HG03139 (cell line): ENCODE measurements around the gene AMDHD2.

Experiments used
- ATAC-seq: cut with Tn5 transposase; IDR thresholded peaks from one replicate; pipeline ENCODE4 v1.9.1; 2021; ENCODE audit not compliant: unreplicated experiment

The AMDHD2 gene

DNA sequence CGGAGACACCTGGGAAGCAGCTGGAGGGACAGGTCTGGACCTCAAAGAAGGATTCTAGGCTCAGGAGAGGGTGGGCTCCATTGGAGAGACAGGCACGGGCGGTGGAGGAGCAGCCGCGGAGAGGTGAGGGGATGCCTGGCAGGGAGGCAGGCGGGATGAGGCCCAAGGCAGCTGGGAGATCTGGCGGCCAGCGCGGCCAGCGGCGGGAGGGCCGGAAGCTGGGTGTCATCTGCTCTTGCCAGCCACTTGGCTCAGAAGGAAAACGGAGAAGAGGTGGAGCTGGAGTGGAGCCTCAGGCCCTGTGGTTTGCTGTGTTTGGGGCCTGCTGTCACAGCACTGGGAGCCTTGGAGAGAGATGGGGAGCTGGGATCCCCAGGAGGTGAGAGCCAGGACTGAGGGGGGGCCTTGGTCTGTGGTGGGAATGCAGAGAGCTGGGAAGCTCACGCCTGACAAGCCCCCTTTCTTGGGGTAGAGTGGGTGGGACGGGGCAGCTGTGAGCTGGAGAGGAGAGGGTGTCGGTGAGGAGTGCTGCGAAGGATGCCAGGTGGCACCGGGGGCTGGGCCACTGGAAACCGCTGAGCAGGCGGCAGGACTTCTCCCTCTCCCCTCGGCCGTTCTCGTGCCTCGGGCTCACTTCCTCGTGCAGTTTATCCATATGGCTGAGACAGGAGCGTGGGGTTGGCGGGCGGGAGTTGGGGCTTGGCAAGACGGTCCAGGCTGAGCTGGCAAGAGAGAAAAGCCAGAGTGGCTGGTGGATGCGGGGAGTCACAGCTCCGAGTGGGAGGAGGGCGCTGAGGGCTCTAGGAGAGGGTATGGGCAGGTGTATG lies 37.2 kb upstream of the AMDHD2 start:
- ATAC-seq, result no peak

- no peak for ATAC-seq
Observed at GRCh38 chr16:2483939-2484897, 36.0 kb upstream of the AMDHD2 start.

- no peak for ATAC-seq
Observed at GRCh38 chr16:2484898-2485508, 35.2 kb upstream of the AMDHD2 start.

DNA sequence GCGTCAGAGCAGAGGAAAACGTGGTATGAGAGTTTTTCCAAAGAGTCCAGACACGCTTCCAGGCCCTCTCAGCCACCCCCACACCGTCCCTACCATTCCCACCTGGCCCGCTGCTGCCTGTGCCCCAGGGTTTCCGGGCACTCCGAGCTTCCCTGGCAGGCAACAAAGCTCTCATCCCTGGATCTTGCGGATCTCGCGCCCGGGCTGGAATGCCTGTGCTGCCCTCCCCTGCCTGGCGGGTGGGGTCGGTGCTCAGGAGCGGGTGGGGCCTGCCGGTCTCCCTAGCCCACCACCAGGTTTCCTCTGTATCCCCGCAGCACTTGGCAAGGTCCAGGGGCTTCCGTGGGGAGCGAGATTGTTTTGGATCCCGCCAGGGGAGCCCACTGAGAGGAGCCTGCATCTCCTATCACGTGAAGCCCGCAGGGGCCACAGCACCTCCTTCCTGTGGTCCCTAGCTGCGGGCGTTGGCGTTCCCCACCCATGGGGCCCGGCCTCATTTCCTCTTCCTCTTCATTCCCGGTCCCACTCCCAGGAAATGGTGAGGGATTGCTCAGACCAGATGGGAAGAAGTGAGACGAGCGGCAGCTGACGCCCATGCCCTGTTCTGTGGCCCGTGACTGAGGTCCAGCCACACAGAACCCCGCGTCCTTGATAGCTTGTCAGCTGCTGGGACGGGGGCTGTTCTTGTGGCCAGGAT lies 34.2 kb upstream of the AMDHD2 start:
- no peak for ATAC-seq

- ATAC-seq, result no peak
Observed at GRCh38 chr16:2486645-2487516, 33.3 kb upstream of the AMDHD2 start.

DNA sequence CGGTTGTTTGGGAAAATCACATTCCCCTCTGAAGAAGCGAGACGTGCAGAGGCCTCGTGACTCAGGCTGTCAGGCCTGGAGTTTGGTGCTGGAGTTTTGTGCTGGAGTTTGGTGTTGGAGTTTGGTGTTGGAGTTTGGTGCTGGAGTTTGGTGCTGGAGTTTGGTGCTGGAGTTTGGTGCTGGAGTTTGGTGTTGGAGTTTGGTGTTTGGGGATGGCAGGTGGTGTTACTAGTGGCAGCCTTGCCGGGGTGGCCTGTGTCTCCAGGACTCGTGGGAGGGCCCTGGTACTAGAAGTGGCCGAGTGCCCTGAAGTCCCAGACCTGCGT lies 32.7 kb upstream of the AMDHD2 start:
- no peak for ATAC-seq

DNA sequence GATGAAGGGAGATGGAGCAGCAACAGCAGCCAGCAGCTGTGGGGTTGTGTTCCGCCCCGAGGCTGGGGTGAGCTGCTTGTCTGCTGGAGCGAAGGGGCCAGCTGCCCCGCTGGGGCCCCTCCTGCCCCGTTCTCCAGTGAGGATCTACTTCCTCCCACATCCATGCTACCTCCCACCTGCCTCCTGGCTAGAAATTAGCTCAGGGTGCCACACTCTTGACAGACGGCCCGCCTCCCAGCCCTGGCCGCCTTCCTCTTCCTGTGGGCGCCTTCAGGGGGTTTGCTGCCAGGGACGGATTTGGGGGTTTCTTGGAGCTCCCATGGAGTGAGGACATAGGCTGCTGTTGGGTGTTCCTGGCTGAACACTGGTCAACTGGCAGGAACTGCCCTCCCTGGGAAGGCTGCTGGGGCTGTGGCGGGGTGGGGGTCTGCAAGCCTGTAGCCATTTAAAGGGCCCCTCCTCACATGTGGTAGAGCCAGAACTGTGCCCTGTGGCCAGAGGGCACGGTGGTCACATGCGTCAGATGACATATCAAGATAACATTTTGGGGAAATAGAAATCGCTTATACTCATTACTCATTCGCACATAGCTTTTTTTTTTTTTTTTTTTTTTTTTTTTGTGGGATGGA lies 32.2 kb upstream of the AMDHD2 start:
- ATAC-seq, result no peak

DNA sequence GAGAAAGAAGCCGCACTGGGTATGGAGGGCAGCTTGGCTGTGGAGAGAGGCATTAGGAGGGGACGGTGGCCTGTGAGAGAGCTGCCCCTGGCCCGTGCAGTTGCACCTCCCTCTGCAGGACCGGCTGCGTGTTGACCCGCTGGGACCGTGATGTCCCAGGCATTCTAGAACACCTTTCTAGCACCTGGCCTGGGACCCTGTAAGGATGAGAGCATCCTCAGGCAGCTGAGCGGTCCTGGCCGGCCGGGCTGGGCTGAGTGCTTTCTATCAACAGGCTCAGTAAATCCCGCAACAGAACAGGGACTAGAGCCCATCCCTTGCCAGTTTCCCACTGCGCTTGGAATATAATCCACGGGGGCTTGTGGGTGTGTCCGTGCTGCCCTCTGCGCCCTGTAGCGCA lies 30.6 kb upstream of the AMDHD2 start:
- ATAC-seq, result no peak

DNA sequence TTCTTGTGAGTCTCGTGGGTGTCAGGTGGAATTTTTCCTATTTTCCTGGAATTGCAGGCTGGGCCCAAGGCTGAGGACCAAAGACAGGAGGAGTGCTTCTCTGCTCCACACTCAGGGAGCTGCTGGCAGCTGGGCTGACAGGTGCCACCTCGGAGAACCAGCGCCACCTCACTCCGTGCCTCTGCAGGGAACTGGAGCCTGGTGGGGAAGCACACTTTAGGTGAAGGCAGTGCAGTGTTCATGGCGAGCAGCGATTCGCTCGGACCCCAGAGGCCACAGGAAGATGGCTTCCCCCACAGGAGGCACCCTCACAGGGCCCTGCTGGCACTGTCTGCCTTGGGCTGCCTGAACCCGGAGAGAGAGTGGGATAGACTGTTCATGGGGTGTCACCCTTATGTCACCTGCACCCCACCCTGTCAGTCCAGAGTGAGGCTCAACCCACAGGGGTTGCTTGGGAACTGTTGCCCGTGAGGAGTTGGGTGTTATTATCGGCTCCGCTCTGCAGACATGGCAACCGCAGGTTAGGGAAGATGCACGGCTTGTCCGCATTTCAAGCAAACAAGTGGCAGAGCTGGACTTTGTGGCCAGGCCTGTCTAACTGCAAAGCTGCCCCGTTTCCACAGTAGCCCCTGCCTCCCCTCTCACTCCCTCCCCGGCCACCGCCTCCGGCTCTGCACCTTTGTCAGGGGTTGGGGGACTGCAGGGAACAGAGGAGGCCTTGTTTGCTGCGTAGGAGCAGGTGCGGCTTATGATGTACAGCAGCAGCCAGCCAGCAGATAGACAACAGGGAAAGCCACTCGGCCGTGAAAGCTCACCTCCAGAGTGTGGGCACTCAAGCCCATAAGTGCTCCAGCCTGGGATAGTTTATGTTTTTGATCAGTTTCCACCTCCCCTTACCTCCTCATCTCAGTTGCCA lies 29.7 kb upstream of the AMDHD2 start:
- ATAC-seq, result no peak

DNA sequence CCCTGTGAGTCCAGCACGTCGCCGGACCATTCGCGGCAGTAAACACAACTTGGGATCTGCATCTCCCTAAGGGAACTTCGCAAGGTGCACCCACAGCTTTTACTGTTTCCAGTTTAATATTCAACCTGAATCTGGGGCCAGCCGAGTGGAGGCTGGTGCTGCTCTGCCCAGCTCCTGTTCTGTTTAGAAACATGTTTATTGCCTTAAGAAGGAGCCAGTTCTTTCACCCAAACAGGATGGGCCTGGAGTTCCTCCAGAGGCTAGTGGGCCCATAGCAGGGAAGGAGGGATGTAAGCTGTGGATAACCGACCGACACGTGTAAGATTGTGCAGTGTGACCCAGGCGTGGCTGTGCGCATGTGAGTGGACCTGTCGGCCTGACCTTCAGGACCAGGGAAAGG lies 27.9 kb upstream of the AMDHD2 start:
- no peak for ATAC-seq

GRCh38 chr16:2493605-2494004 lies 26.6 kb upstream of the AMDHD2 start:
- no peak for ATAC-seq

- ATAC-seq, result no peak
Observed at GRCh38 chr16:2494616-2495015, 25.6 kb upstream of the AMDHD2 start.

- no peak for ATAC-seq
Observed at GRCh38 chr16:2495041-2495440, 25.1 kb upstream of the AMDHD2 start.

DNA sequence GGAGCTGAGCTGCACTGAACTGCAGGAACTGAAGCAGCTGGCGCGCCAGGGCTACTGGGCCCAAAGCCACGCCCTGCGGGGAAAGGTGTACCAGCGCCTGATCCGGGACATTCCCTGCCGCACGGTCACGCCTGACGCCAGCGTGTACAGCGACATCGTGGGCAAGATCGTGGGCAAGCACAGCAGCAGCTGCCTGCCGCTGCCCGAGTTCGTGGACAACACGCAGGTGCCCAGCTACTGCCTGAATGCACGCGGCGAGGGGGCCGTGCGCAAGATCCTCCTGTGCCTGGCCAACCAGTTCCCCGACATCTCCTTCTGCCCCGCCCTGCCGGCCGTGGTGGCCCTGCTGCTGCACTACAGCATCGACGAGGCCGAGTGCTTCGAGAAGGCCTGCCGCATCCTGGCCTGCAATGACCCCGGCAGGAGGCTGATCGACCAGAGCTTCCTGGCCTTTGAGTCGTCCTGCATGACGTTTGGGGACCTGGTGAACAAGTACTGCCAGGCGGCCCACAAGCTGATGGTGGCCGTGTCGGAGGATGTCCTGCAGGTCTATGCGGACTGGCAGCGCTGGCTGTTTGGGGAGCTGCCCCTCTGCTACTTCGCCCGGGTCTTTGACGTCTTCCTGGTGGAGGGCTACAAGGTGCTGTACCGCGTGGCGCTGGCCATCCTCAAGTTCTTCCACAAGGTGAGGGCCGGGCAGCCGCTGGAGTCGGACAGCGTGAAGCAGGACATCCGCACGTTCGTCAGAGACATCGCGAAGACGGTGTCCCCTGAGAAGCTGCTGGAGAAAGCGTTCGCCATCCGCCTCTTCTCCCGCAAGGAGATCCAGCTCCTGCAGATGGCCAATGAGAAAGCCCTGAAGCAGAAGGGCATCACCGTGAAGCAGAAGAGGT lies 23.7 kb upstream of the AMDHD2 start:
- no peak for ATAC-seq

- ATAC-seq, result no peak
Observed at GRCh38 chr16:2497116-2497630, 23.0 kb upstream of the AMDHD2 start.

DNA sequence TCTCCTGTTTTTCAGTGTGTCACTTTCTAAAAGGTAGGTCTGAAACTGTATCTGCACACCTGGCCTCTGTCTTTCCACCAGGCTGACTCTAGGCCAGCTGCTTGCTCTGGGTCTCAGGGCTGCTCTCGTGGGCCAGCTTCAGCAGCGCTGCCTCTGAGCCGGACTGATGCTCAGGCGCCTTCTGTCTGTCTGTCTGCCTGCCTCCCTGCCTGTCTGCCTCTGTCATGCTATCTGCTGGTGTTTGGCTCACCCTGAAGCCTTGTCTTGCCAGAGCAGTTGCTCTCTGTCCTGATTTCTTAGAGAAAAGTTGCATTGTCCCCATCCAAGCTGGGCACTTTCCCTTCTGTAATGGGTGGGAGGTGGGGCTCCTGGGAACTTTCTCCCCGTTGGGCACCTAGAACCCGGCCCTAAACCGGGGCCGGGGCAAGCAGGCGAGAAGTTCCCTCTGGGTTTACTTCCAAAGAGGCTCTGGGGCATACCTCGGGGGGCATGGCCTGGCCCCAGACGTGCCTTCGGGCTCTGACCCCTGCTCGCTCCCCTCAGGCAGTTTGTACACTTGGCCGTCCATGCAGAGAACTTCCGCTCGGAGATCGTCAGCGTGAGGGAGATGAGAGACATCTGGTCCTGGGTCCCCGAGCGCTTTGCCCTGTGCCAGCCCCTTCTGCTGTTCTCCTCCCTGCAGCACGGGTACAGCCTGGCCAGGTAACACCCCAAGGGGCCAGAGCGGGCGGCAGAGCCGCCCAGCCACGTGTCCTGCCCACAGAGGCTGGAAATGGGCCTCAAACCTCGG lies 22.3 kb upstream of the AMDHD2 start:
- no peak for ATAC-seq
